Neutrophil (primary cell): ENCODE results near the gene FBLIM1.

Experiments
- H3K27ac ChIP-seq: fragments of 200-600 bp; sonication (generic); 2 replicates; pipeline ENCODE4 v1.5.1; 2016; ENCODE audit warnings: mild to moderate bottlenecking, moderate library complexity
- H3K27me3 ChIP-seq: fragments of 200-600 bp; sonication (generic); 2 replicates; pipeline ENCODE4 v1.6.0; 2016; ENCODE audit warnings: mild to moderate bottlenecking
- H3K36me3 ChIP-seq: fragments of 200-600 bp; sonication (generic); 2 replicates; pipeline ENCODE4 v1.5.1; 2017
- H3K4me1 ChIP-seq, 2 experiments: fragments of 200-600 bp in 1 of 2; sonication (generic) in 1 of 2; 1 replicate in 1 of 2; 2 replicates in 1 of 2; pipeline versions ENCODE4 v1.5.1 to v1.6.1; 2013 to 2016; ENCODE audit warnings: low read depth in 1 of 2, low read length in 1 of 2, mild to moderate bottlenecking in 1 of 2, moderate library complexity in 1 of 2; ENCODE audit not compliant: control insufficient read depth in 1 of 2, insufficient read depth in 1 of 2
- H3K4me3 ChIP-seq, 2 experiments: fragments of 200-600 bp in 1 of 2; sonication (generic) in 1 of 2; 1 replicate in 1 of 2; 2 replicates in 1 of 2; pipeline ENCODE4 v1.5.1; 2013 to 2016; ENCODE audit warnings: low read depth in 1 of 2, low read length in 1 of 2, mild to moderate bottlenecking in 1 of 2, moderate library complexity in 1 of 2
- H3K9me3 ChIP-seq: fragments of 200-600 bp; sonication (generic); 2 replicates; pipeline ENCODE4 v1.5.1; 2016
- CTCF ChIP-seq: fragments of 200-600 bp; sonication (generic); IDR thresholded peaks from 2 replicates; pipeline ENCODE4 v1.5.1; 2016; ENCODE audit warnings: antibody characterized with exemption

The FBLIM1 gene

DNA sequence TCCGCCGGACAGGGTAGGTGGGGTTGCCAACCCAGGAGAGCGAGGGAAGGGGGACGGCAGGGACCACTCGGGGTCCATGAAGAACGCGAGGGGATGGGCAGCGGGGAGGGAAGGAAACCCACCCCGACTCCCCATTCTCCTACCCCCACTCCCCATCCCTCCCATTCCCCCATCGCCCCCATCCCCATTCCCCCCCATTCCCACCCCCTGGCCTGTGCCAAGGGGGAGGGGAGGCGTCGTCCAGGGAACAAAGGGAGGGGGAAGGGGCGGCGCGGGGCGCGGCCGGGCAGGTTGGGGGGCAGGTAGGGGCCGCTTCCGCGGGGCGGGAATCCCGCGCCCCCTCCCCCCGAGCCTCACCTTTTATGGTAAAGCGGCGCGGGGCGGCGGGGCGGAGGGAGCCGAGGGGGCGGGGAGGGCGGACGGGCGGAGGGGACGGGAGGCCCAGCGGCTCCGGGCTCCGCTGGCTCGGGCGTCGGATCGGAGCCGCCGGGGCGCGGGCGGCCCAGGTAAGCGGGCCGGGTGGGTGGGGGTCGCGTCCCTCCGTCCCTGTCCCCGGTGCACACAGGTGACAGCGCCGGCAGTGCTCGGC lies at the start of gene FBLIM1:
Gene FBLIM1 (plus strand): TSS at position 453 of the 589 bp plus-strand sequence. CDS start 6,189 bp downstream, outside the sequence.
- Histone ChIP-seq H3K4me1 (peaks cover 0 to 8% of the 10 kb centered on the region in 2 experiments), H3K9me3 (no peaks in the 10 kb centered on the region), H3K27me3 (peaks cover 85% of the 10 kb centered on the region), H3K4me3 (no peak within 1 kb of the TSS), H3K27ac (no peak within 1 kb of the TSS), H3K36me3 (no peaks in the 10 kb centered on the region)
- no peak for TF ChIP-seq CTCF

DNA sequence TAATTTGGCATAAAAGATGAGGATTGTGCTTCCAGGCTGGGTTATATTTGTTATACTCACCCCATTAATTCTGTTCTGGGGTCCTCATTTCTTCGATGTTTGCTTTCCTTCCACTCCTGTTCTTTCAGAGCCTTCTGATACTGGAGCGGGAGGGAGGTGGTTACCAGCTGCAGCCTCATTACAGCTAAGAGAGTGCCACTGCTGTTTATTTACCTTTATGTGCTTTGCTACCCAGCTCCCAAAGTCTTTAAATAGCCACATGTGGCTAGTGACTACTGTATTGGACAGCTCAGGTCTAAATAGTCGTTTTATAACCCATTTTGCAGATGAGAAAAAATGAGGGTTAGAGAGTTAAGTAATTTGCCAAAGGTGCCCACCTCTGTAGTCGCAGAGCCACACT lies 49.4 kb upstream of the FBLIM1 start:
- no peaks in the 10 kb centered on the region for H3K27me3 ChIP-seq
- peaks cover 16% of the 10 kb centered on the region for H3K36me3 ChIP-seq
- H3K9me3 ChIP-seq, result no peaks in the 10 kb centered on the region
- TF ChIP-seq CTCF, result no peak
- H3K4me1 ChIP-seq, result no peaks in the 10 kb centered on the region
- H3K4me3 ChIP-seq, result no peak overlapping the region
- H3K27ac ChIP-seq, result no peak overlapping the region

DNA sequence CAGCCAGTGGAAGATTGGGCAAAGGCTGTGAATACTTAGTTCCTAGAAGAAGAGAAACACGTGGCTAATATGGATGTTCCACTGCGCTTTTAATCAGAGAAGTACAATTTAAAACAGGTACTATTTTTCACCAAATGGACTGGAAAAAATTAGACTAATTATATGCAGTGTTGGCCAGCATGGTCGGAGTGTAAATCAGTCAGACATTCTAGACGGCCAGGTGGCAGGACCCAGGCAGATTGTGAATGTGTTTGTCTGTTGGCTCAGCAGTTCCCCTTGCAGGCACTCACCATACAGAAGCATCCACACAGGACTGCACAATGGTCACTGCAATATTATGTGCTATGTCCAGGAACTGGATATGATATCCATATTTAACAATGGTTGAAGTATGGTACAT lies 46.4 kb upstream of the FBLIM1 start:
- TF ChIP-seq CTCF, result no peak
- Histone ChIP-seq H3K9me3 (no peaks in the 10 kb centered on the region), H3K27me3 (no peaks in the 10 kb centered on the region), H3K4me1 (no peaks in the 10 kb centered on the region), H3K27ac (no peak overlapping the region), H3K4me3 (no peak overlapping the region), H3K36me3 (peaks cover 15% of the 10 kb centered on the region)

DNA sequence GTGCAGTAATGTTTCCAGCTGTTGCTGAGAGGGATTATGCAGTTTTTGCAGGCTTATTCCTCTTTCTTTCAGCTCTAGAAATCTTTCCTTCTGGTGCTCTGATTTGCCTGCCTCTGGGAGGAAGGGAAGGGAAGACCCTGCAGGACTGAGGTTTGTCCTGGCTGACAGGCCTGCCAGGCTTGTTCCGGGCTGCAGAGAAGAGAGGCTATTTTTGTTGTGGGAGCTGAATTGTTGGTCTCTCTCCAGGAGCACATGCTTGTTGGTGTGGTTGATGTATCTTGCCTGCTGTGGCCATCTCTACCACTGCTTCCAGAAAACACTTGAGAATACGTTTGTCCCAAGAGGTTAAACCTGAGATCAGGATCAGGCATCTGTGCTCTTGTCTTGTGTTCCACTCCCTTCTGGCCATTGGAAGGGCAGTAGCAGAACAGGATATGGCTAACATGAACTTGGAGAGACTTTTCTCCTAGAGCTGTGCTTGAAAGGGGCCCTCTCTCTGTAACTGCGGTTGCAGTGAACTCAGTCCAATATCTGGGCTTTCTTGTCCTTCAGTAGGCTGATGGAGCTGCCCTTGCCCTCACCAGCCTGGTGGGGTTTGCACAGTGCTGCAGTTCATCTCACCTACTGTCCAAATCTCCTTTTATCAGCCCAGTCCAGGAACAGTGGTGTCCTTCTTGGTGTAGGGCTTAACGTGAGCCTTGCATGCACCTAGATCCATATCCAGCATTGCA lies 44.0 kb upstream of the FBLIM1 start:
- Histone ChIP-seq H3K4me3 (no peak overlapping the region), H3K27ac (no peak overlapping the region), H3K27me3 (no peaks in the 10 kb centered on the region), H3K9me3 (no peaks in the 10 kb centered on the region), H3K4me1 (no peaks in the 10 kb centered on the region), H3K36me3 (peaks cover 37% of the 10 kb centered on the region)
- TF ChIP-seq CTCF, result no peak

GRCh38 chr1:15717418-15718125 lies 41.0 kb upstream of the FBLIM1 start:
- peaks cover 67% of the 10 kb centered on the region for H3K36me3 ChIP-seq
- no peak for TF ChIP-seq CTCF
- no peaks in the 10 kb centered on the region for H3K4me1 ChIP-seq
- H3K9me3 ChIP-seq, result no peaks in the 10 kb centered on the region
- no peaks in the 10 kb centered on the region for H3K27me3 ChIP-seq
- no peak overlapping the region for H3K4me3 ChIP-seq
- H3K27ac ChIP-seq, result no peak overlapping the region
